ENCODE results near the gene FOXN1. TPM values are rescaled to one million over a fixed set of nuclear protein-coding genes. Genes with fewer than 3 reads are reported as not detected.

Gene FOXN1
- total RNA-seq, 1 experiment from 2014 or later, result not detected

GRCh38 chr17:28471531-28472342, 34.4 kb upstream of the FOXN1 start:
- ChIA-PET CTCF (no interaction called here), POLR2A (ENCODE audit: unreplicated experiment) (no interaction called here)
- DNase-seq, result peak; percentile 7
- TF ChIP-seq EZH2phosphoT487 (IDR thresholded peaks at IDR 0.05; ENCODE audit: borderline replicate concordance, low read length) (no peak), EZH2 (IDR thresholded peaks at IDR 0.05; ENCODE audit: low read length, unreplicated experiment) (no peak), CTCF (conservative IDR thresholded peaks at IDR 0.05; ENCODE audit: low read depth, low read length) (no peak)
- no peaks in the 10 kb centered on the region for H3K79me2 ChIP-seq (ENCODE audit: low read length)
- H3K36me3 ChIP-seq (ENCODE audit: low read depth, low read length), result no peaks in the 10 kb centered on the region
- H3K9me3 ChIP-seq (ENCODE audit: low read length), result no peaks in the 10 kb centered on the region
- no TSS peak for BruUV-seq (replicated peaks)
- no peak overlapping the region for H3K27ac ChIP-seq (ENCODE audit: low read length)
- peaks cover 8% of the 10 kb centered on the region; the same call in 1 of the 2 replicates for H3K4me1 ChIP-seq (ENCODE audit: insufficient read depth, low read length)
- intact Hi-C loops (cut with micrococcal nuclease), result no loop called here
- H2AFZ ChIP-seq (ENCODE audit: low read length), result no peak overlapping the region
- H3K4me2 ChIP-seq (ENCODE audit: low read length), result no peak overlapping the region
- H4K20me1 ChIP-seq (ENCODE audit: low read length), result no peaks in the 10 kb centered on the region
- ATAC-seq, result no peak
- H3K4me3 ChIP-seq (ENCODE audit: low read length), result no peak overlapping the region
- no peaks in the 10 kb centered on the region for H3K27me3 ChIP-seq (ENCODE audit: low read length)
- no peaks in the 10 kb centered on the region for H3K9me2 ChIP-seq (replicated peaks; ENCODE audit: low read length)
- H3F3A ChIP-seq (ENCODE audit: low read length, unreplicated experiment), result no peaks in the 10 kb centered on the region
- H3K9ac ChIP-seq (ENCODE audit: low read length), result no peak overlapping the region

GRCh38 chr17:28472871-28473497, 33.2 kb upstream of the FOXN1 start:
- intact Hi-C loops (cut with micrococcal nuclease), result no loop called here
- Histone ChIP-seq H3K9ac (ENCODE audit: low read length) (no peak overlapping the region), H3K9me2 (replicated peaks; ENCODE audit: low read length) (no peaks in the 10 kb centered on the region), H3K36me3 (ENCODE audit: low read depth, low read length) (no peaks in the 10 kb centered on the region), H3K9me3 (ENCODE audit: low read length) (no peaks in the 10 kb centered on the region), H3F3A (ENCODE audit: low read length, unreplicated experiment) (no peaks in the 10 kb centered on the region), H3K4me1 (ENCODE audit: insufficient read depth, low read length) (peaks cover 8% of the 10 kb centered on the region; the same call in 1 of the 2 replicates), H3K4me2 (ENCODE audit: low read length) (no peak overlapping the region), H3K79me2 (ENCODE audit: low read length) (no peaks in the 10 kb centered on the region), H4K20me1 (ENCODE audit: low read length) (no peaks in the 10 kb centered on the region), H3K27me3 (ENCODE audit: low read length) (no peaks in the 10 kb centered on the region), H3K4me3 (ENCODE audit: low read length) (no peak overlapping the region), H3K27ac (ENCODE audit: low read length) (no peak overlapping the region), H2AFZ (ENCODE audit: low read length) (no peak overlapping the region)
- ATAC-seq (no peak), DNase-seq (no peak)
- no TSS peak for BruUV-seq (replicated peaks)
- TF ChIP-seq CTCF (conservative IDR thresholded peaks at IDR 0.05; ENCODE audit: low read depth, low read length) (no peak), EZH2phosphoT487 (IDR thresholded peaks at IDR 0.05; ENCODE audit: borderline replicate concordance, low read length) (no peak), EZH2 (IDR thresholded peaks at IDR 0.05; ENCODE audit: low read length, unreplicated experiment) (no peak)
- ChIA-PET POLR2A (ENCODE audit: unreplicated experiment) (no interaction called here), CTCF (interaction anchor here (0.8 kb wide), 1 partner anchor 25 kb away, joined by 3 read pairs; no protein-coding TSS in a partner anchor)

All from PC-3 (cell line).